Esophagus mucosa (tissue), 1 donor: ENCODE data around the gene ITPR3. TPM values are rescaled to one million over a fixed set of nuclear protein-coding genes. Genes with fewer than 3 reads are reported as not detected.
A peak's percentile ranks its signal among the peaks of the same experiment; 100 is the strongest.

Experiments used
- ATAC-seq: fragments of 200-7000 bp; cut with Tn5 transposase; one replicate; pipeline ENCODE4 v1.9.1; 2020
- total RNA-seq: library from RNA; stranded (reverse); gene quantifications from one replicate; pipeline ENCODE4 v1.2.4, GENCODE V29; 2023
- donor health status: DM: yes; HTN: yes; CAD: no.

ITPR3 gene
- total RNA-seq, 1 donor from 2014 or later = 23.7 TPM

- no peak for ATAC-seq
These were observed 118.4 kb downstream of the ITPR3 start for GRCh38 chr6:33739571-33739970.

DNA sequence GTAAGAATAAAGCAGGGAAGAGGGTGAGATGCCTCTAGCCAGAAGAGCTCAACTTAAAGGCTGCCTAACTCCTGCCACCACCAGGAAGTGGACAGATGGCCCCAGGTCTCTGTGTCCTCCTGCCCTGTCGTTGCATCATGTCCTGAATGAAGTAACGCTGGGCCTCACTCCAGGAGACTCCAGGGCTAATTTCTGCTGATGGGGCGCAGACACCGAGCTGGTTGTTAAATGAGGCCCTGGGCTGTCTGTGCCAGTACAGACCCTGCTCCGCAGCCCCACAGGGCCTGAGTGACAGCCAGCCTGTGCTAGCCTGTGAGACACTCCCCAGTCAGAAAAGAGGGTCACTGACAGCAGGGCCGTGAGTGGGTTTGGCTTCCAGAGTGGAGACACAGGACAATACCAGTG is 119.1 kb downstream of the ITPR3 start:
- peak; percentile 18 for ATAC-seq

GRCh38 chr6:33740794-33741193 is 119.7 kb downstream of the ITPR3 start:
- no peak for ATAC-seq

GRCh38 chr6:33742092-33742491 is 121.0 kb downstream of the ITPR3 start:
- no peak for ATAC-seq

DNA sequence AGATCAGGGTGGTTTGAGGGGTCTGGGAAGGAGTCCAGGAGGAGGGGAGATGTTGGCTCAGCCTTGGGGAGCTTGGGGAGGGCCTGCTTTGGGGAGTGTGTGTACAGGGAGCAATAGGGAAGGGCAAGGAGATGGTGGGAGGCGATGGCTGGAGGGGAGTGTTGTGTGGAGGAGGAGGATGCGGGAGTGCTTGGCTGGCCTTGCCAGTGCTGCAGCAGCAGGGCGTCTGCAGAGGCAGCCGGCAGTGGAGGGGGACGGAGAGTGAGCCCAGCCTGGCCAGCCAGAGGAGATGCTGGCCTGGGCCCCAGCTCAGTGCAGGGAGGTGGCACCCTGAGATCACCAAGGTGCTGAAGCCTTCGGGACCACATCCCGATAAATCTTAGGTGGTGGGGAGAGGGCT is 121.7 kb downstream of the ITPR3 start:
- no peak for ATAC-seq

- peak; percentile 89 for ATAC-seq
These were observed 123.1 kb downstream of the ITPR3 start for GRCh38 chr6:33744001-33744848.

DNA sequence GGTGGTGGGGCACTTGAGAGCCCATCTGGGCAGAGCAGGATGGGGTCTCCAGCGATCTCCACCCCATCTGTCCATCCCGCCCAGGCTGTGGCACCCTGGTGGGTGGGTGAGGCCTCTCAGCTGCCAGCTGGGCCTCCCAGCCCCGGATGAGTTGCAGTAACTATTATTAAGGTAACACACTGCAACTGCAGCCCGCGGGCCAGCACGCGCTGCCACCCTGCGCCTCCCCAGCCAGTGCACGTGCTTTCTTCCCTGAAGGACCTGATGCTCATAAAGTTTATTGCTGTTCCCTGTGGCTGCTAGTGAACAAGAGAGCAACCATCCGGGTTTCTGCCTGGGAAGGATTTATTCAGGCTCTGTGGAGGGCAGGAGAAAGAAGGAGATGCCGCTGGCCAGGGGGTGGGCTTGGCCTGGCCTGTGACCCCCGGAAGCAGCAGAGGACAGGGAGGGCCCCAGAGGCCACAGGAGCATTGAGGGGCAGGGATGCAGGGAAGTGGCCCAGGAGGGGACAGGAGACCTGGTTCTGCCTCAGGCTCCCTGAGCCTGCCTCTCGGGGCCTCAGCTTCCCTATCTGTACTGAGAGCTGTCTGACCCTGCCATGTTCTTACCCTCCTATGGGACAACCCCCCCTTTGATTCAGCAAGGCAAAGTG is 123.9 kb downstream of the ITPR3 start:
- no peak for ATAC-seq

GRCh38 chr6:33745548-33745947 is 124.4 kb downstream of the ITPR3 start:
- no peak for ATAC-seq

Other genes starting within 250 kb of the ITPR3 start
- 19.0 TPM for gene KIFC1, start 229.5 kb upstream of the ITPR3 start, total RNA-seq
- 13.4 TPM for gene PHF1, start 210.3 kb upstream of the ITPR3 start, total RNA-seq
- 92.4 TPM for gene CUTA, start 203.2 kb upstream of the ITPR3 start, total RNA-seq
- 7.1 TPM for gene SYNGAP1, start 201.3 kb upstream of the ITPR3 start, total RNA-seq
- gene ZBTB9, start 166.7 kb upstream of the ITPR3 start, total RNA-seq = 5.5 TPM
- 33.5 TPM for gene BAK1, start 41.0 kb upstream of the ITPR3 start, total RNA-seq
- gene UQCC2, start 90.4 kb downstream of the ITPR3 start, total RNA-seq = 77.6 TPM
- 0.08 TPM for gene IP6K3, start 125.6 kb downstream of the ITPR3 start, total RNA-seq
- 36.4 TPM for gene LEMD2, start 167.8 kb downstream of the ITPR3 start, total RNA-seq
- gene MLN, start 182.7 kb downstream of the ITPR3 start, total RNA-seq = not detected